ENCODE results near the gene DZANK1.

GRCh38 chr20:18436847-18437246 lies 30.0 kb downstream of the DZANK1 start:
- no peak for TF ChIP-seq CTCF (IDR thresholded peaks at IDR 0.05; ENCODE audit: low read depth, low read length)
- TF ChIP-seq EZH2phosphoT487 (IDR thresholded peaks at IDR 0.05; ENCODE audit: low read depth) = no peak

Measured in OCI-LY3 (cell line).